Measurements from ENCODE around the gene UIMC1.

The UIMC1 gene

GRCh38 chr5:176868731-176869130, 137.8 kb downstream of the UIMC1 start:
- H3K79me2 ChIP-seq = no peaks in the 10 kb centered on the region
- no peak overlapping the region for H3K4me3 ChIP-seq (ENCODE audit: low read depth, low read length)
- H3K9me3 ChIP-seq (ENCODE audit: control insufficient read depth, low read length) = no peaks in the 10 kb centered on the region
- H3K4me2 ChIP-seq (ENCODE audit: low read length) = no peak overlapping the region
- H3K4me1 ChIP-seq = no peaks in the 10 kb centered on the region
- H3K36me3 ChIP-seq (ENCODE audit: control insufficient read depth, insufficient read depth, low read length) = no peaks in the 10 kb centered on the region
- no peak overlapping the region for H3K9ac ChIP-seq
- H3K27me3 ChIP-seq (ENCODE audit: control insufficient read depth, insufficient read depth, low read length) = no peaks in the 10 kb centered on the region
- TF ChIP-seq, protein P1, sequence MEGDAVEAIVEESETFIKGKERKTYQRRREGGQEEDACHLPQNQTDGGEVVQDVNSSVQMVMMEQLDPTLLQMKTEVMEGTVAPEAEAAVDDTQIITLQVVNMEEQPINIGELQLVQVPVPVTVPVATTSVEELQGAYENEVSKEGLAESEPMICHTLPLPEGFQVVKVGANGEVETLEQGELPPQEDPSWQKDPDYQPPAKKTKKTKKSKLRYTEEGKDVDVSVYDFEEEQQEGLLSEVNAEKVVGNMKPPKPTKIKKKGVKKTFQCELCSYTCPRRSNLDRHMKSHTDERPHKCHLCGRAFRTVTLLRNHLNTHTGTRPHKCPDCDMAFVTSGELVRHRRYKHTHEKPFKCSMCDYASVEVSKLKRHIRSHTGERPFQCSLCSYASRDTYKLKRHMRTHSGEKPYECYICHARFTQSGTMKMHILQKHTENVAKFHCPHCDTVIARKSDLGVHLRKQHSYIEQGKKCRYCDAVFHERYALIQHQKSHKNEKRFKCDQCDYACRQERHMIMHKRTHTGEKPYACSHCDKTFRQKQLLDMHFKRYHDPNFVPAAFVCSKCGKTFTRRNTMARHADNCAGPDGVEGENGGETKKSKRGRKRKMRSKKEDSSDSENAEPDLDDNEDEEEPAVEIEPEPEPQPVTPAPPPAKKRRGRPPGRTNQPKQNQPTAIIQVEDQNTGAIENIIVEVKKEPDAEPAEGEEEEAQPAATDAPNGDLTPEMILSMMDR (IDR thresholded peaks at IDR 0.05) = no peak
- H2AFZ ChIP-seq = no peak overlapping the region
- H3K27ac ChIP-seq = no peak overlapping the region

- H3K36me3 ChIP-seq (ENCODE audit: control insufficient read depth, insufficient read depth, low read length) = no peaks in the 10 kb centered on the region
- TF ChIP-seq, protein P1 (IDR thresholded peaks at IDR 0.05) = no peak
- H3K4me1 ChIP-seq = no peaks in the 10 kb centered on the region
- H3K9me3 ChIP-seq (ENCODE audit: control insufficient read depth, low read length) = no peaks in the 10 kb centered on the region
- H3K27ac ChIP-seq = no peak overlapping the region
- no peaks in the 10 kb centered on the region for H3K79me2 ChIP-seq
- no peak overlapping the region for H3K4me2 ChIP-seq (ENCODE audit: low read length)
- H2AFZ ChIP-seq = no peak overlapping the region
- H3K27me3 ChIP-seq (ENCODE audit: control insufficient read depth, insufficient read depth, low read length) = peaks cover under 1% of the 10 kb centered on the region
- H3K4me3 ChIP-seq (ENCODE audit: low read depth, low read length) = no peak overlapping the region
- H3K9ac ChIP-seq = no peak overlapping the region
Observed at GRCh38 chr5:176868126-176868525, 138.5 kb downstream of the UIMC1 start.

- Histone ChIP-seq H3K9ac (no peak overlapping the region), H3K79me2 (no peaks in the 10 kb centered on the region), H2AFZ (no peak overlapping the region), H3K4me2 (ENCODE audit: low read length) (no peak overlapping the region), H3K9me3 (ENCODE audit: control insufficient read depth, low read length) (no peaks in the 10 kb centered on the region), H3K4me3 (ENCODE audit: low read depth, low read length) (no peak overlapping the region), H3K36me3 (ENCODE audit: control insufficient read depth, insufficient read depth, low read length) (no peaks in the 10 kb centered on the region), H3K27ac (no peak overlapping the region), H3K4me1 (no peaks in the 10 kb centered on the region), H3K27me3 (ENCODE audit: control insufficient read depth, insufficient read depth, low read length) (peaks cover 7% of the 10 kb centered on the region)
- TF ChIP-seq, protein P1 (IDR thresholded peaks at IDR 0.05) = no peak
Observed at GRCh38 chr5:176866707-176867310, 139.8 kb downstream of the UIMC1 start.

DNA sequence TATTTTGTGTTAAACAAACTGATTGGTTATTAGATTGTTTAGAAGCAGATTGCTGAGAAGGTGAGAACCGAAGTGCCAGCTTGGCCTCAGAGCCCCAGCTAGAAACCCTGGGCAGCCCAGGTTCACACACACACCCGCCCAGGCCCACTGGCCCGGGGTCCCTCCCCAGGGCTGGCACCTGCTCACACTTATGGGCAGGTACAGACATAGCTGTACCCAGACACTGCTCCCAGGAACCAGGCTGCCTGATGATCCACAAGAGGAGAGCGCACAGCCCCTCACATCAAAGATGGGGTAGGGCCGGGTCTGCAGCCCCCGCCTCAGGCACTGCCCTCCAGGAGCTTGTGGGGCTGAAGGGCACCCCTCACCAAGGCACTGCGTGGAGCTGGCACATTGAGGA, 140.6 kb downstream of the UIMC1 start:
- no peaks in the 10 kb centered on the region for H3K9me3 ChIP-seq (ENCODE audit: control insufficient read depth, low read length)
- peaks cover 7% of the 10 kb centered on the region for H3K27me3 ChIP-seq (ENCODE audit: control insufficient read depth, insufficient read depth, low read length)
- H2AFZ ChIP-seq = no peak overlapping the region

More for the DNA sequence above, 140.6 kb downstream of the UIMC1 start:
- no peak overlapping the region for H3K4me3 ChIP-seq (ENCODE audit: low read depth, low read length)
- no peaks in the 10 kb centered on the region for H3K4me1 ChIP-seq
- no peak overlapping the region for H3K9ac ChIP-seq
- no peak overlapping the region for H3K27ac ChIP-seq
- no peaks in the 10 kb centered on the region for H3K36me3 ChIP-seq (ENCODE audit: control insufficient read depth, insufficient read depth, low read length)
- H3K79me2 ChIP-seq = peaks cover under 1% of the 10 kb centered on the region
- H3K4me2 ChIP-seq (ENCODE audit: low read length) = no peak overlapping the region
- TF ChIP-seq, protein P1 (IDR thresholded peaks at IDR 0.05) = no peak

All from parathyroid adenoma (tissue), 2 donors.